ENCODE measurements around the gene PICK1. TPM values are rescaled to one million over a fixed set of nuclear protein-coding genes. Genes with fewer than 3 reads are reported as not detected.
A peak's percentile ranks its signal among the peaks of the same experiment; 100 is the strongest.

The PICK1 gene
- polyA plus RNA-seq, 1 experiment: 32.4 TPM

DNA sequence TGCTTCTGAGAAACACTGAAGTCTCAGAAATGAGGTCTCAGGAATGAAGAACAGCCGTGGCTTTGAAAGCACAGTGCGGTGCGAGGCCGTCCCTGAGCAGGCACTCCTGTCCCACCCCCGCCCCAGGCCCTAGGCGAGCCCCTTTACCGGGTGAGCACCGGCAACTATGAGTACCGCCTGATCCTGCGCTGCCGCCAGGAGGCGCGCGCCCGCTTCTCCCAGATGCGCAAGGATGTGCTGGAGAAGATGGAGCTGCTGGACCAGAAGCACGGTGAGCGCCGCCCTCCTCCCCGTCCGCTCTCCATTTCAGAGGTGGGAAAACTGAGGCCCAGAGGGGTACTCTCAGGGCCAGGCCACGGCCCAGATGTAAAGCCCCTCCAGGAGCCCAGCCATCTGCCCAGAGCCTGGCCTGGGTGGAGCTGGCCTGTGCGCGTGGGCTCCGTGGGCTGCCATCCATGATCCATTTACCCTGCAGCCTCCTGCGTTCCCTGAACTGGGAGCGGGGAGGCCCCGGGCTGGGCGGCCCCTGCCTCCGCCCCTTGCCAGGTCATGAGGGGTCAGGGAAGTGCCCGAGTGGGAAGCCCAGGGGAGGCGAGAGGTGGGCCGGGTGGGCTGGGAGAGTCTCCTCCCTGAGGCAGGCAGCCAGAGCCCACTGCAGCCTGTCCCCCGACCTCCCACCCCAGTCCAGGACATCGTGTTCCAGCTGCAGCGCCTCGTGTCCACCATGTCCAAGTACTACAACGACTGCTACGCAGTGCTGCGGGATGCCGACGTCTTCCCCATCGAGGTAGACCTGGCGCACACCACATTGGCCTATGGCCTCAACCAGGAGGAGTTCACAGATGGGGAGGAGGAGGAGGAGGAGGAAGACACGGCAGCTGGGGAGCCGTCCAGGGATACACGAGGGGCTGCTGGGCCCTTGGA is 17.2 kb downstream of the PICK1 start:
- no peak for DNase-seq (ENCODE audit: low read depth)
- TF ChIP-seq CTCF (IDR thresholded peaks at IDR 0.05; ENCODE audit: insufficient read depth, low read depth, low read length): peak; percentile 50

GRCh38 chr22:38075105-38075825 is 18.1 kb downstream of the PICK1 start:
- no peak for DNase-seq (ENCODE audit: low read depth)
- TF ChIP-seq CTCF (IDR thresholded peaks at IDR 0.05; ENCODE audit: insufficient read depth, low read depth, low read length): no peak
- POLR2A ChIA-PET: no interaction called here

More for the DNA sequence above, 17.2 kb downstream of the PICK1 start:
- H3K27me3 ChIP-seq (ENCODE audit: control insufficient read depth, insufficient read depth, low read length): no peaks in the 10 kb centered on the region
- ChIA-PET POLR2A (no interaction called here), CTCF (interaction anchor here (0.5 to 1.3 kb wide), 2 partner anchors 208 to 384 kb away, joined by 3 to 4 read pairs; no protein-coding TSS in a partner anchor)
- H3K4me3 ChIP-seq (ENCODE audit: low read depth, low read length): no peak overlapping the region
- peaks cover 13% of the 10 kb centered on the region for H3K36me3 ChIP-seq (ENCODE audit: control insufficient read depth, insufficient read depth, low read length)

GRCh38 chr22:38075961-38076360 is 18.8 kb downstream of the PICK1 start:
- DNase-seq (ENCODE audit: low read depth): no peak
- ChIA-PET POLR2A (no interaction called here), CTCF (no interaction called here)
- no peak overlapping the region for H3K4me3 ChIP-seq (ENCODE audit: low read depth, low read length)
- H3K36me3 ChIP-seq (ENCODE audit: control insufficient read depth, insufficient read depth, low read length): peaks cover 13% of the 10 kb centered on the region
- no peak for TF ChIP-seq CTCF (IDR thresholded peaks at IDR 0.05; ENCODE audit: insufficient read depth, low read depth, low read length)
- H3K27me3 ChIP-seq (ENCODE audit: control insufficient read depth, insufficient read depth, low read length): no peaks in the 10 kb centered on the region

More at GRCh38 chr22:38075105-38075825, 18.1 kb downstream of the PICK1 start:
- H3K4me3 ChIP-seq (ENCODE audit: low read depth, low read length): no peak overlapping the region
- peaks cover 13% of the 10 kb centered on the region for H3K36me3 ChIP-seq (ENCODE audit: control insufficient read depth, insufficient read depth, low read length)
- H3K27me3 ChIP-seq (ENCODE audit: control insufficient read depth, insufficient read depth, low read length): no peaks in the 10 kb centered on the region
- CTCF ChIA-PET: no interaction called here

GRCh38 chr22:38077096-38077495 is 19.9 kb downstream of the PICK1 start:
- TF ChIP-seq CTCF (IDR thresholded peaks at IDR 0.05; ENCODE audit: insufficient read depth, low read depth, low read length): no peak
- Histone ChIP-seq H3K27me3 (ENCODE audit: control insufficient read depth, insufficient read depth, low read length) (no peaks in the 10 kb centered on the region), H3K4me3 (ENCODE audit: low read depth, low read length) (no peak overlapping the region), H3K36me3 (ENCODE audit: control insufficient read depth, insufficient read depth, low read length) (peaks cover 11% of the 10 kb centered on the region)
- ChIA-PET POLR2A (no interaction called here), CTCF (no interaction called here)
- no peak for DNase-seq (ENCODE audit: low read depth)

DNA sequence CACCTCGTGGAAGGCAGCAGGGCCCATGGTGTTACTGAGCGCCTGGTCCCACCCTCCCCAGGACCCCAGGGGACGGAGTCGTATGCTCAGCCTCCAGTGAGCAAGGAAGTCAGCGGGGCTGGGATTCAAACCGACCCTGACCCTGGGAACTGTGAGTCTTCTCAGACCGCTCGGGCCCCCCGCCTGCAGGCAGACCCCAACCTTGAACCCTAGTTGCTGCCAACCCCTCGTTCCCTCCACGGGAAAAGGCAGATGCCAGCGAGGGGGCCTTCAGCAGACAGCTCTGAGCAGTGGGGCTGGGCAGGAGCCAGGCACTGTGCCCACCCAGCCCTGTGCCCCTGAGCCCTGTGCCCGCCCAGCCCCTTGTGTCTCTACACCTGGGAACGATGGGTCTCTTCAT is 20.4 kb downstream of the PICK1 start:
- ChIA-PET CTCF (no interaction called here), POLR2A (no interaction called here)
- Histone ChIP-seq H3K27me3 (ENCODE audit: control insufficient read depth, insufficient read depth, low read length) (no peaks in the 10 kb centered on the region; the same call in 1 of the 2 replicates), H3K4me3 (ENCODE audit: low read depth, low read length) (no peak overlapping the region), H3K36me3 (ENCODE audit: control insufficient read depth, insufficient read depth, low read length) (peaks cover 9% of the 10 kb centered on the region)
- DNase-seq (ENCODE audit: low read depth): no peak
- no peak for TF ChIP-seq CTCF (IDR thresholded peaks at IDR 0.05; ENCODE audit: insufficient read depth, low read depth, low read length)

Measured in BJ (cell line).